ENCODE data around the gene TRPV6. TPM values are rescaled to one million over a fixed set of nuclear protein-coding genes. Genes with fewer than 3 reads are reported as not detected.

Gene TRPV6
- total RNA-seq, 1 experiment from 2014 or later, result not detected

DNA sequence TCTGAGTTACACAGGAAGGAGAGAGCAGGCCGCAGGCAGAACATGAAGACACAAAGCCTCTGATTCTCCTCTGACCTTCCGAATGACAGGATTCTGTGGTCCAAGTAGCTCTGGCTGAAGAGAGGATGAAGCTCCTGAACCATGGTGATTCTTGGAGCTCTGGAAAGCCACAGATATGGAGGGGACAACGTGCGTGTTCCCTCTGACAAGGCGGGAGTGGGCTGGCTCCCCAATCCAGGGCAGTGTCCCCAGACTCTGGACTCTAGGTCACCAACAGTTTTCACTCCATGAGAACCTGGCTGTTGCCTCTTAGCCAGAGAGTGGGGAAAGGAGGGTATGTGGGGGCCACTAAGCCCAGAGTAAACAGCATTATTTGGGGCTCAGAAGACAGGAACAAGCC, 7.4 kb upstream of the TRPV6 start:
- CTCF ChIA-PET, result no interaction called here
- intact Hi-C loops (cut with micrococcal nuclease; ENCODE audit: unreplicated experiment), result no loop called here

GRCh38 chr7:142891490-142892082, 6.0 kb upstream of the TRPV6 start:
- H3K27me3 ChIP-seq (replicated peaks; ENCODE audit: insufficient read depth, low read depth, low read length, poor library complexity), result peaks cover 8% of the 10 kb centered on the region
- H3K36me3 ChIP-seq (ENCODE audit: insufficient read depth, low read length, poor library complexity, severe bottlenecking), result no peaks in the 10 kb centered on the region
- TF ChIP-seq CTCF (conservative IDR thresholded peaks at IDR 0.05; ENCODE audit: low read depth, low read length), result no peak
- TF ChIP-seq EZH2 (IDR thresholded peaks at IDR 0.05; ENCODE audit: borderline replicate concordance, low read depth, low read length, poor library complexity, severe bottlenecking), result no peak
- no TSS peak for BruUV-seq (replicated peaks)
- H3K4me1 ChIP-seq (ENCODE audit: insufficient read depth, low read length, poor library complexity, severe bottlenecking), result no peaks in the 10 kb centered on the region
- DNase-seq (ENCODE audit: low spot score), result no peak
- intact Hi-C loops (cut with micrococcal nuclease; ENCODE audit: unreplicated experiment), result no loop called here
- H3K4me3 ChIP-seq (ENCODE audit: low read depth, low read length, poor library complexity, severe bottlenecking), result no peak overlapping the region
- ChIA-PET POLR2A (ENCODE audit: low non-redundant PET) (no interaction called here), CTCF (no interaction called here)
- no peak overlapping the region for H3K27ac ChIP-seq (ENCODE audit: low read depth, low read length, poor library complexity, severe bottlenecking)
- H3K9me3 ChIP-seq (ENCODE audit: low read depth, low read length, poor library complexity, severe bottlenecking), result no peaks in the 10 kb centered on the region

More for the DNA sequence above, 7.4 kb upstream of the TRPV6 start:
- BruUV-seq (replicated peaks), result no TSS peak
- no peaks in the 10 kb centered on the region for H3K36me3 ChIP-seq (ENCODE audit: insufficient read depth, low read length, poor library complexity, severe bottlenecking)
- H3K27me3 ChIP-seq (replicated peaks; ENCODE audit: insufficient read depth, low read depth, low read length, poor library complexity), result peaks cover 6% of the 10 kb centered on the region
- no peaks in the 10 kb centered on the region for H3K9me3 ChIP-seq (ENCODE audit: low read depth, low read length, poor library complexity, severe bottlenecking)
- no peak for DNase-seq (ENCODE audit: low spot score)
- no peak overlapping the region for H3K27ac ChIP-seq (ENCODE audit: low read depth, low read length, poor library complexity, severe bottlenecking)
- TF ChIP-seq EZH2 (IDR thresholded peaks at IDR 0.05; ENCODE audit: borderline replicate concordance, low read depth, low read length, poor library complexity, severe bottlenecking) (no peak), CTCF (conservative IDR thresholded peaks at IDR 0.05; ENCODE audit: low read depth, low read length) (no peak)
- H3K4me1 ChIP-seq (ENCODE audit: insufficient read depth, low read length, poor library complexity, severe bottlenecking), result no peaks in the 10 kb centered on the region
- POLR2A ChIA-PET (ENCODE audit: low non-redundant PET), result no interaction called here
- no peak overlapping the region for H3K4me3 ChIP-seq (ENCODE audit: low read depth, low read length, poor library complexity, severe bottlenecking)

DNA sequence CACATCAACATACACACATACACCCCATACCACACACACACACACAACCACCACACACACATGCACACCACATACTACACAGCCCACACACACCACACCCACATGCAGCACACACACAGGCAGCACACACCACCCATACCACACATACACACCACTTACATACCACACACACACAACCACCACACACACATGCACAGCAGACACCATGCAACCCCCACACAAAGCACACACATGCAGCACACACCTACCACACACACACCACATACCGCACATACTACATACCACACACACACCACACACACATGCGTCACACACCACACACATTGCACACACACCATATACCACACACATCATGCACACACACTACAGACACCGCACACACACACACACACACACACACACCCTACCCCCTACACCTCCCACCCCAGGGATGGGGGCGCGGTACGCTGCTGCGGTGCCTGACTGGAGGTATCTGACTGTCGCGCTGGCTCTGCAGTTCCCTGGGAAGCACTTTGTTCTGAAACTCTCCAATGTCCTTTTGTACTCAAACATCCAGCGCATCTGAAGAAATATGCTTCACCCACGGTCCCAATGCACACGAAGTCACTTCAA, 5.4 kb upstream of the TRPV6 start:
- ChIA-PET POLR2A (ENCODE audit: low non-redundant PET) (no interaction called here), CTCF (no interaction called here)
- DNase-seq (ENCODE audit: low spot score), result no peak
- no TSS peak for BruUV-seq (replicated peaks)
- intact Hi-C loops (cut with micrococcal nuclease; ENCODE audit: unreplicated experiment), result no loop called here
- Histone ChIP-seq H3K27ac (ENCODE audit: low read depth, low read length, poor library complexity, severe bottlenecking) (no peak overlapping the region), H3K4me1 (ENCODE audit: insufficient read depth, low read length, poor library complexity, severe bottlenecking) (no peaks in the 10 kb centered on the region), H3K36me3 (ENCODE audit: insufficient read depth, low read length, poor library complexity, severe bottlenecking) (no peaks in the 10 kb centered on the region), H3K27me3 (replicated peaks; ENCODE audit: insufficient read depth, low read depth, low read length, poor library complexity) (peaks cover 5% of the 10 kb centered on the region), H3K4me3 (ENCODE audit: low read depth, low read length, poor library complexity, severe bottlenecking) (no peak overlapping the region), H3K9me3 (ENCODE audit: low read depth, low read length, poor library complexity, severe bottlenecking) (no peaks in the 10 kb centered on the region)
- TF ChIP-seq CTCF (conservative IDR thresholded peaks at IDR 0.05; ENCODE audit: low read depth, low read length) (no peak), EZH2 (IDR thresholded peaks at IDR 0.05; ENCODE audit: borderline replicate concordance, low read depth, low read length, poor library complexity, severe bottlenecking) (no peak)

Measured in A673 (cell line).